ENCODE measurements around the gene AGER.

DNA sequence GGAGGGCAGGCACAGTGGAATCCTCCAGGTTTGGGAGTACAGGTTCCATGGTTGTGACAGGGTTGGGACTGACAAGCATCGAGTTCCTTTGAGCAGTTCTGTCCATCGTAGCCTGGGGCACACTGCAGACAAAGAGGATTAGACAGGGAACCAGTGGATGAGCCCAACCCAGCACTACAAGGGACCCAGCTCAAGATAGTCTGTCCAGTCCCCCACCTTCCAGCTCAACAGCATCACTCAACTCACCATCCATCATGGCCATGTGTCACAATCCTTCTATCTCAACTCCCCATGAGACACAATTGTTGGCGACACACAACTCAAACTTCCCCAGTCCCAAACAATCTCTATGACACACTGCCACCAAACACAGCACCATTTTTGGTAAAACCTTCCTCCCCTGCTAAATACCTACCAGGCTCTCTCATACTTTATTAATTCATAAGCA is 20.2 kb upstream of the AGER start:
- TF ChIP-seq CTCF (IDR thresholded peaks at IDR 0.05) (no peak), POLR2A (IDR thresholded peaks at IDR 0.05) (no peak)
